Breast epithelium (tissue), 4 donors: ENCODE results near the gene CHRNA1. TPM values are rescaled to one million over a fixed set of nuclear protein-coding genes. Genes with fewer than 3 reads are reported as not detected.

Experiments used
- DNase-seq, 2 donors: peaks; one replicate each; pipeline ENCODE4 v3.0.0-alpha.2; 2019; ENCODE audit warnings: low spot score in 2 of 2
- H3K27ac ChIP-seq, 2 donors: fragments of 200-600 bp; sonication (generic) in 1 of 2; one replicate each; pipeline ENCODE4 v1.5.1; 2016 to 2019; ENCODE audit warnings: mild to moderate bottlenecking in 1 of 2
- H3K27me3 ChIP-seq, 2 donors: fragments of 200-600 bp; sonication (generic) in 1 of 2; one replicate each; pipeline versions ENCODE4 v1.5.1 to v1.6.0; 2017 to 2019; ENCODE audit warnings: control low read depth in 1 of 2, mild to moderate bottlenecking in 1 of 2
- H3K36me3 ChIP-seq: fragments of 200-600 bp; one replicate; pipeline ENCODE4 v1.5.1; 2019
- H3K4me1 ChIP-seq, 2 donors: fragments of 200-600 bp; sonication (generic); one replicate each; pipeline ENCODE4 v1.5.1; 2016 to 2019; ENCODE audit warnings: control low read depth in 1 of 2
- H3K4me3 ChIP-seq, 3 donors: fragments of 200-600 bp; sonication (generic); 1 replicate in 2 of 3; 2 replicates in 1 of 3; pipeline ENCODE4 v1.5.1; 2016 to 2019; ENCODE audit warnings: mild to moderate bottlenecking in 3 of 3, moderate library complexity in 2 of 3
- H3K9me3 ChIP-seq, 2 donors: fragments of 200-600 bp; sonication (generic) in 1 of 2; one replicate each; pipeline ENCODE4 v1.5.1; 2016 to 2019; ENCODE audit warnings: control low read depth in 1 of 2
- CTCF ChIP-seq, 3 donors: fragments of 450-650 bp; IDR thresholded peaks; one replicate each; pipeline ENCODE4 v1.5.1; 2016 to 2017; ENCODE audit warnings: antibody characterized with exemption in 3 of 3, mild to moderate bottlenecking in 3 of 3, moderate library complexity in 3 of 3
- POLR2A ChIP-seq: fragments of 450-650 bp; IDR thresholded peaks from one replicate; pipeline ENCODE4 v1.6.1; 2016; ENCODE audit warnings: antibody characterized with exemption, mild to moderate bottlenecking, moderate library complexity
- POLR2AphosphoS5 ChIP-seq, 3 donors: sonication (generic); formaldehyde crosslinking; IDR thresholded peaks; one replicate each; pipeline ENCODE4 v1.6.1; 2017; ENCODE audit warnings: antibody characterized with exemption in 3 of 3
- intact Hi-C: fragments of 100-400 bp; cut with DNase I; formaldehyde crosslinking; loops from one replicate; pipeline ENCODE4 v1.15.1; 2023; ENCODE audit warnings: low total_unique reads
- total RNA-seq, 3 donors: library from RNA; depleted of rRNA; stranded (reverse); fragments of >200 nt; gene quantifications; one replicate each; pipeline ENCODE4 v1.1.0, GENCODE V29; 2016

CHRNA1 gene
- total RNA-seq, 3 donors from 2014 or later = 8.2 TPM; not detected in 2

- H3K27ac ChIP-seq = no peak overlapping the region
- H3K36me3 ChIP-seq = no peaks in the 10 kb centered on the region
- no peaks in the 10 kb centered on the region for H3K4me1 ChIP-seq
- no peak for DNase-seq
- intact Hi-C loops = no loop called here
- TF ChIP-seq POLR2A = no peak
- no peak for TF ChIP-seq CTCF (IDR thresholded peaks at IDR 0.05)
- no peak for TF ChIP-seq POLR2AphosphoS5 (IDR thresholded peaks at IDR 0.05)
- H3K27me3 ChIP-seq = peaks cover 0 to 21% of the 10 kb centered on the region in 2 donors
- peak overlapping the region; percentile 35 to 68 (median 46) for H3K4me3 ChIP-seq
- H3K9me3 ChIP-seq = no peaks in the 10 kb centered on the region
Observed at GRCh38 chr2:174729797-174730697, 34.2 kb downstream of the CHRNA1 start.

GRCh38 chr2:174728096-174728495 is 36.2 kb downstream of the CHRNA1 start:
- H3K4me3 ChIP-seq = no peak overlapping the region
- H3K27ac ChIP-seq = no peak overlapping the region
- TF ChIP-seq POLR2A (no peak), POLR2AphosphoS5 (IDR thresholded peaks at IDR 0.05) (no peak), CTCF (IDR thresholded peaks at IDR 0.05) (no peak)
- no peak for DNase-seq
- no peaks in the 10 kb centered on the region for H3K36me3 ChIP-seq
- no peaks in the 10 kb centered on the region for H3K9me3 ChIP-seq
- intact Hi-C loops = no loop called here
- no peaks in the 10 kb centered on the region for H3K4me1 ChIP-seq
- H3K27me3 ChIP-seq = peaks cover 0 to 21% of the 10 kb centered on the region in 2 donors

GRCh38 chr2:174726212-174726611 is 38.1 kb downstream of the CHRNA1 start:
- no peak for DNase-seq
- Histone ChIP-seq H3K36me3 (no peaks in the 10 kb centered on the region), H3K9me3 (no peaks in the 10 kb centered on the region), H3K4me1 (no peaks in the 10 kb centered on the region), H3K27ac (no peak overlapping the region), H3K27me3 (peaks cover 0 to 21% of the 10 kb centered on the region in 2 donors), H3K4me3 (no peak overlapping the region)
- TF ChIP-seq POLR2A (no peak), POLR2AphosphoS5 (IDR thresholded peaks at IDR 0.05) (no peak), CTCF (IDR thresholded peaks at IDR 0.05) (no peak)
- intact Hi-C loops = no loop called here

- intact Hi-C loops = no loop called here
- Histone ChIP-seq H3K27me3 (no peaks in the 10 kb centered on the region), H3K4me3 (no peak overlapping the region), H3K4me1 (no peaks in the 10 kb centered on the region), H3K27ac (no peak overlapping the region), H3K36me3 (no peaks in the 10 kb centered on the region), H3K9me3 (no peaks in the 10 kb centered on the region)
- DNase-seq = no peak
- TF ChIP-seq POLR2AphosphoS5 (IDR thresholded peaks at IDR 0.05) (no peak), CTCF (IDR thresholded peaks at IDR 0.05) (no peak), POLR2A (no peak)
Observed at GRCh38 chr2:174722942-174723592, 41.2 kb downstream of the CHRNA1 start.

- no peak for DNase-seq
- Histone ChIP-seq H3K9me3 (no peaks in the 10 kb centered on the region), H3K27me3 (no peaks in the 10 kb centered on the region), H3K4me3 (no peak overlapping the region), H3K36me3 (no peaks in the 10 kb centered on the region), H3K4me1 (no peaks in the 10 kb centered on the region), H3K27ac (no peak overlapping the region)
- intact Hi-C loops = no loop called here
- TF ChIP-seq CTCF (IDR thresholded peaks at IDR 0.05) (no peak), POLR2A (no peak), POLR2AphosphoS5 (IDR thresholded peaks at IDR 0.05) (no peak)
Observed at GRCh38 chr2:174719016-174719415, 45.3 kb downstream of the CHRNA1 start.
